K562 (cell line): Measurements from ENCODE around the gene LDAH. TPM values are rescaled to one million over a fixed set of nuclear protein-coding genes. Genes with fewer than 3 reads are reported as not detected.
A peak's percentile ranks its signal among the peaks of the same experiment; 100 is the strongest.

Source experiments
- ATAC-seq: fragments of 200-7000 bp; cut with Tn5 transposase; 3 replicates; pipeline ENCODE4 v1.9.1; 2020; ENCODE audit warnings: moderate library complexity
- BruUV-seq: library from RNA; stranded (reverse); fragments of 400-500 nt; replicated peaks from 2 replicates; lab custom pipeline; 2021; lab: Mats Ljungman, UMichigan
- CTCF ChIA-PET: fragments of 300-600 bp; formaldehyde crosslinking; extraction: SDS; loops from one replicate; lab custom pipeline; 2021; ENCODE audit warnings: low intra/inter-chr PET ratio; lab: Yijun Ruan, JAX
- POLR2A ChIA-PET: fragments of 300-600, 350-650 bp; sonication (Branson Sonifier 250); formaldehyde crosslinking; extraction: SDS; loops from one replicate; lab custom pipeline; 2021; ENCODE audit warnings: antibody characterized with exemption, inconsistent platforms; lab: Yijun Ruan, JAX
- DNase-seq, 4 experiments: peaks; one replicate each; pipeline versions ENCODE4 v3.0.0 to v3.0.0-alpha.2; 2011 to 2018; ENCODE audit warnings: low spot score in 3 of 4, mixed read lengths in 3 of 4; ENCODE audit errors: extremely low read depth in 1 of 4
- FAIRE-seq: peaks from 2 replicates; lab custom pipeline; 2011; peaks lifted over from hg19 to GRCh38; lab: Jason Lieb, UNC
- H2AFZ ChIP-seq: 2 replicates; pipeline ENCODE4 v1.6.0; 2011; ENCODE audit warnings: low read depth, low read length, control low read depth, inconsistent platforms
- H3K27ac ChIP-seq: fragments of 200-600 bp; 3 replicates; pipeline ENCODE4 v1.8.0; 2011; ENCODE audit warnings: low read depth, mild to moderate bottlenecking, control low read depth, inconsistent platforms, low read length, moderate library complexity, mixed read lengths; ENCODE audit errors: extremely low read depth
- H3K27me3 ChIP-seq, 2 experiments: fragments of 300-600 bp in 1 of 2; 2 replicates in 1 of 2; 3 replicates in 1 of 2; pipeline versions ENCODE4 v1.6.0 to v1.8.0; 2011; ENCODE audit warnings: inconsistent platforms in 2 of 2, low read length in 2 of 2, mild to moderate bottlenecking in 1 of 2, mixed read lengths in 1 of 2, moderate library complexity in 1 of 2; ENCODE audit not compliant: control insufficient read depth in 2 of 2, insufficient read depth in 2 of 2
- H3K36me3 ChIP-seq: fragments of 300-600 bp; 3 replicates; pipeline ENCODE4 v1.8.0; 2011; ENCODE audit warnings: mild to moderate bottlenecking, low read length, inconsistent platforms; ENCODE audit not compliant: control insufficient read depth, insufficient read depth
- H3K4me1 ChIP-seq, 2 experiments: fragments of 200-600 bp in 1 of 2; replicated peaks in 1 of 2; 2 replicates in 1 of 2; 3 replicates in 1 of 2; pipeline versions ENCODE4 v1.5.1 to v1.8.0; 2011; ENCODE audit warnings: inconsistent platforms in 2 of 2, low read length in 2 of 2, mild to moderate bottlenecking in 1 of 2, mixed read lengths in 1 of 2, moderate library complexity in 1 of 2; ENCODE audit not compliant: control insufficient read depth in 2 of 2, insufficient read depth in 2 of 2
- H3K4me2 ChIP-seq: 2 replicates; pipeline ENCODE4 v1.6.1; 2011; ENCODE audit warnings: low read length, control low read depth, inconsistent platforms, mixed read lengths; ENCODE audit not compliant: insufficient read depth
- H3K4me3 ChIP-seq: fragments of 200-600 bp; sonication (generic), shearing (Covaris generic); 2 replicates; pipeline ENCODE4 v1.5.1; 2016; ENCODE audit warnings: control low read depth, inconsistent platforms
- H3K79me2 ChIP-seq: fragments of 200-600 bp; 3 replicates; pipeline ENCODE4 v1.8.0; 2011; ENCODE audit warnings: low read length, inconsistent platforms; ENCODE audit not compliant: control insufficient read depth, insufficient read depth
- H3K9ac ChIP-seq, 2 experiments: 2 replicates each; pipeline versions ENCODE4 v1.6.0 to v1.6.1; 2011; ENCODE audit warnings: low read depth in 2 of 2, low read length in 2 of 2, control low read depth in 1 of 2, inconsistent platforms in 1 of 2, mild to moderate bottlenecking in 1 of 2, mixed read lengths in 1 of 2; ENCODE audit not compliant: insufficient read depth in 1 of 2
- H3K9me1 ChIP-seq: one replicate; pipeline ENCODE4 v1.6.0; 2011; ENCODE audit warnings: inconsistent platforms, mild to moderate bottlenecking, low read length, moderate library complexity; ENCODE audit not compliant: control insufficient read depth, insufficient read depth
- H3K9me3 ChIP-seq: replicated peaks from 2 replicates; pipeline ENCODE4 v1.5.1; 2011; ENCODE audit warnings: low read depth, low read length, inconsistent platforms; ENCODE audit not compliant: control insufficient read depth, insufficient read depth
- H4K20me1 ChIP-seq: replicated peaks from 2 replicates; pipeline ENCODE4 v1.6.1; 2011; ENCODE audit warnings: low read length, inconsistent platforms, mixed read lengths; ENCODE audit not compliant: control insufficient read depth, insufficient read depth
- ARID2 ChIP-seq: fragments of 450-650 bp; IDR thresholded peaks from 2 replicates; pipeline ENCODE4 v1.6.1; 2017; ENCODE audit warnings: antibody characterized with exemption, mild to moderate bottlenecking
- NR4A1 ChIP-seq, 2 experiments: fragments of 250-450 bp in 1 of 2; fragments of 450-650 bp in 1 of 2; sonication (Bioruptor Pico) in 1 of 2; IDR thresholded peaks; 2 replicates each; pipeline versions ENCODE4 v1.4.0 to v1.6.1; 2016 to 2020; ENCODE audit warnings: mild to moderate bottlenecking in 2 of 2, missing compliant biosample characterization in 1 of 2, missing genetic modification characterization in 1 of 2, moderate library complexity in 1 of 2
- PCBP1 ChIP-seq: fragments of 200-400 bp; formaldehyde crosslinking; IDR thresholded peaks from 2 replicates; pipeline ENCODE4 v1.6.1; 2018; ENCODE audit warnings: mild to moderate bottlenecking, low read depth, low read length; ENCODE audit not compliant: poor library complexity, severe bottlenecking
- POLR2H ChIP-seq: IDR thresholded peaks from 2 replicates; pipeline ENCODE4 v1.6.1; 2016; ENCODE audit warnings: missing genetic modification characterization, low read depth, mild to moderate bottlenecking, control low read depth, missing compliant biosample characterization, moderate library complexity
- TRIM25 ChIP-seq: fragments of 450-650 bp; IDR thresholded peaks from 2 replicates; pipeline ENCODE4 v1.7.0; 2016; ENCODE audit warnings: borderline replicate concordance
- ZFPM2 ChIP-seq: fragments of 250-450 bp; sonication (Bioruptor Pico); IDR thresholded peaks from 2 replicates; pipeline ENCODE4 v1.5.1; 2022; ENCODE audit warnings: mild to moderate bottlenecking
- ZNF263 ChIP-seq: sonication (generic); formaldehyde crosslinking; IDR thresholded peaks from 2 replicates; pipeline ENCODE4 v1.8.0; 2022; ENCODE audit warnings: mild to moderate bottlenecking, missing genetic modification reagents, borderline replicate concordance
- ZNF431 ChIP-seq: sonication (generic); formaldehyde crosslinking; IDR thresholded peaks from 2 replicates; pipeline ENCODE4 v1.8.0; 2022; ENCODE audit warnings: mild to moderate bottlenecking, missing genetic modification reagents
- ZNF436 ChIP-seq: fragments of 250-450, 450-650 bp; sonication (Bioruptor Pico); formaldehyde crosslinking; IDR thresholded peaks from 2 replicates; pipeline ENCODE4 v1.7.0; 2020; ENCODE audit warnings: mild to moderate bottlenecking
- WGBS: fragments of 100-300 bp; shearing (Covaris generic); methylation state at CpG from one replicate; pipeline ENCODE4 v1.1.6; 2016; ENCODE audit warnings: low coverage, mixed read lengths; ENCODE audit not compliant: insufficient coverage; ENCODE audit errors: missing lambda C conversion rate; 5-methylcytosine and 5-hydroxymethylcytosine counted together
- in situ Hi-C: fragments of 300-500 bp; cut with MboI; formaldehyde crosslinking; loops from 4 replicates; pipeline ENCODE4 v1.15.0; 2018; ENCODE audit warnings: inconsistent platforms, mixed read lengths
- intact Hi-C: fragments of 100-400 bp; cut with micrococcal nuclease; formaldehyde crosslinking; loops from 2 replicates; pipeline ENCODE4 v1.14.2; 2022
- polyA plus RNA-seq, 8 experiments: library from polyadenylated mRNA; depleted of rRNA in 4 of 8; stranded (reverse) in 5 of 8; unstranded in 3 of 8; fragments of >200 nt; fragmentation: Nextera tagmentation in 2 of 8; fragmentation: Illumina TruSeq in 1 of 8; extraction: Ambion mirVana in 2 of 8; extraction: Trizol in 1 of 8; gene quantifications; 2 replicates each; pipeline versions ENCODE4 v1.2.1 to v1.2.3, GENCODE V29; 2011 to 2014; ENCODE audit warnings: inconsistent platforms in 1 of 8, missing spikeins in 1 of 8
- total RNA-seq, 7 experiments: library from RNA; depleted of rRNA in 6 of 7; stranded (reverse); fragments of >200 nt in 6 of 7; fragmentation: Illumina TruSeq in 2 of 7; extraction: Trizol in 2 of 7; gene quantifications; 2 replicates each; pipeline versions ENCODE4 v1.2.1 to v1.2.3, GENCODE V29; 2011 to 2021; ENCODE audit warnings: low replicate concordance in 1 of 7

The LDAH gene
- total and polyA plus RNA-seq, 9 of the 15 experiments (the other 6 are each of a cell fraction or from before 2014, with no cell fraction given): 22.3 to 60.1 (median 40.0) TPM

- CTCF ChIA-PET: no interaction called here
- 0% methylated on average over 1 of the region's 1 CpG for WGBS
- in situ Hi-C loops: no loop called here
- H3K4me2 ChIP-seq: no peak overlapping the region
- H3K79me2 ChIP-seq: no peaks in the 10 kb centered on the region
- no peak overlapping the region for H2AFZ ChIP-seq
- no peak for DNase-seq
- no peak for FAIRE-seq
- no peak for ATAC-seq
- POLR2A ChIA-PET: no interaction called here
- no peaks in the 10 kb centered on the region for H3K27me3 ChIP-seq
- H3K27ac ChIP-seq: no peak overlapping the region
- no peaks in the 10 kb centered on the region for H3K36me3 ChIP-seq
- BruUV-seq: no TSS peak
- H3K4me3 ChIP-seq: no peak overlapping the region
- no peaks in the 10 kb centered on the region for H3K9me3 ChIP-seq
- H3K4me1 ChIP-seq: peaks cover 0 to 5% of the 10 kb centered on the region in 2 experiments; a peak in 2 of 5 replicates
- H3K9me1 ChIP-seq: no peaks in the 10 kb centered on the region
- no peak for TF ChIP-seq ZNF263 (CRISPR knock-in tag)
- peak; percentile 77 for TF ChIP-seq ZNF431 (CRISPR knock-in tag)
- TF ChIP-seq, all 486 proteins: peak for 1
- Histone ChIP-seq H4K20me1 (no peaks in the 10 kb centered on the region), H3K9ac (no peak overlapping the region)
- intact Hi-C loops: loop anchor here (10.0 kb wide), 1 partner anchor 145 kb away; no protein-coding TSS in a partner anchor
Observed at GRCh38 chr2:20829861-20830260, 7.0 kb upstream of the LDAH start.

DNA sequence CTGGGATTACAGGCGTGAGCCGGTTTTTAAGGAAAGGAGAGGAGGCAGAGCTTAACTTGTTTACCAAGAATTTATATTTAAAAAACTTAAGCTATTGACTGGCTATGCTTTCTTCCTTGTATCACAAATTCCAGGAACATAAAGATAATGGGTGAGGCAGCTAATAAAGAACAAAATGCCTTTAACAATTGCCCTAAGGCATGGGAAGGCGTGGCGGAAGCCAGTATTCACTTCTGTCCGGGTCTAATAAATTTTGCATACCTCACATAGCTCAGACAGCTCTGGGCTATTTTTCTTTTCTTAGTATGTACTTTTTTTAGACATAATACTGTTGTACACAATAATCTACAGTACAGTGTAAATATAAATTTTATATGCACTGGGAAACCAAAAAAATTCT lies 1.0 kb upstream of the LDAH start:
- no peak overlapping the region for H2AFZ ChIP-seq
- no peak for ATAC-seq
- POLR2A ChIA-PET: interaction anchor here (0.6 to 1.4 kb wide), 5 partner anchors 12 to 116 kb away, joined by 3 to 6 read pairs (median 4); no protein-coding TSS in a partner anchor
- no peaks in the 10 kb centered on the region for H3K9me1 ChIP-seq
- no peak overlapping the region for H3K4me2 ChIP-seq
- H3K9ac ChIP-seq: no peak overlapping the region
- H3K36me3 ChIP-seq: 0 out of 3 replicates have a peak, but pooled peaks cover 2% of the 10 kb centered on the region
- TF ChIP-seq NR4A1 (CRISPR knock-in tag; IDR thresholded peaks at IDR 0.05) (no peak), NR4A1 (tag; IDR thresholded peaks at IDR 0.05) (no peak), ZNF436 (no peak), PCBP1 (no peak), TRIM25 (no peak), POLR2H (tag) (no peak), ZFPM2 (CRISPR knock-in tag) (no peak), ARID2 (no peak)
- TF ChIP-seq, all 486 proteins: peak for 0
- Histone ChIP-seq H3K4me1 (peaks cover 0 to 5% of the 10 kb centered on the region in 2 experiments; a peak in 2 of 5 replicates), H3K27ac (no peak overlapping the region), H3K27me3 (no peaks in the 10 kb centered on the region), H3K9me3 (no peaks in the 10 kb centered on the region), H4K20me1 (no peaks in the 10 kb centered on the region), H3K79me2 (peaks cover 21% of the 10 kb centered on the region), H3K4me3 (no peak overlapping the region)
- intact Hi-C loops: loop anchor here (10.0 kb wide), 1 partner anchor 139 kb away; no protein-coding TSS in a partner anchor
- no peak for DNase-seq
- FAIRE-seq: no peak
- WGBS: 86% methylated on average over 5 of the region's 5 CpGs
- CTCF ChIA-PET: no interaction called here
- in situ Hi-C loops: no loop called here
- BruUV-seq: no TSS peak
